ENCODE data around the gene ANKRD18A.

Gene ANKRD18A

DNA sequence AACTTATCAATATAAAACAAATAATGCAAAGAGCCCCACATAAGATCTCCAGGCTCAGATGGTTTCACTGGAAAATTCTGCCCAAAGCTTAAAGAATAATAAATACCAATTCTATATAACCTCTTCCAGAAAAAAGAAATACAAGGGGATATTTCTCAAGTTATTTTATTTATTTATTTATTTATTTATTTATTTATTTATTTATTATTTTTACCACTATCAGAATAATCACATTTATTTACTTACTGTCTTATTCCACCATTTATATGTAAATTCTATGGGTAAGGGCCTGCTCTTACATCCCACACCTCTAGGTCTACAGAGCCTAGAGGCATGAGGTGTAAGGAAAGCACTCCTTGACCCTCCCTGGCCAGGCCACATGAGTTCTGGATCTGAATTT, 91.1 kb downstream of the ANKRD18A start:
- DNase-seq, result no peak

DNA sequence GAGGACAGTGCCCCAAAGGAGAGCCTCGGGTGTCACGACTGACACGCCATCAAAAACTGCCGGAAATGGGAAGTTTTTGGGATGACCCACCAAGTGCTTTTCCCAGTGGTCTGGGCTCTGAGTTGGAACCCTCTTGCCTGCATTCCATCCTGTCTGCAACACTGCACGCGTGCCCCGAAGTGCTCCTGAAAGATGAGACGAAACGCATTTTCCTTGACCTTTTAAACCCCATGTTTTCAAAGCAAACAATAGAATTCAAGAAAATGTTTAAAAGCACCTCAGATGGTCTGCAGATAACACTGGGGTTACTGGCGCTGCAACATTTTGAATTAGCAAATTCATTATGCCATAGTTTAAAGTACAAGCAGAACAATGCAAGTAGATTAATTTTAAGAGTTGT, 92.9 kb downstream of the ANKRD18A start:
- no peak for DNase-seq

DNA sequence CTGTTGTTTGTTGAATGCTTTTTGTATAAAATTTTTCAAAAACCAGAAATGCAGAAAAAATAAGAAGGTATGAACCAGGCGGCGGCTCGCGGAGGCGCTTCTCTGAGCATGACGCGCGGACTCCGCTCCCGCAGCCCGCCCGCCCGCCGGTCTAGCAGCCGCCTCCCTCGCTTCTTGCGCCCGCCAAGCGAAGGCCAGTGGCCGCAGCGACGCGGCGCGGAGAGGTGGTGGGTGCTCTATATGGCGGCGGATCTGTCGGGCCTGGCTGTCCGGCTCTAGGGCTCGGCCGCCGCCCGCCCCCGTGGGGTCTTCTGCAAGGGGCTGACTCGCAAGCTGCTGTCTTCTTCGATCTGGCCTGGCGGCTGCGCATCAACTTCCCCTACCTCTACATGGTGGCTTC, 93.8 kb downstream of the ANKRD18A start:
- no peak for DNase-seq

DNA sequence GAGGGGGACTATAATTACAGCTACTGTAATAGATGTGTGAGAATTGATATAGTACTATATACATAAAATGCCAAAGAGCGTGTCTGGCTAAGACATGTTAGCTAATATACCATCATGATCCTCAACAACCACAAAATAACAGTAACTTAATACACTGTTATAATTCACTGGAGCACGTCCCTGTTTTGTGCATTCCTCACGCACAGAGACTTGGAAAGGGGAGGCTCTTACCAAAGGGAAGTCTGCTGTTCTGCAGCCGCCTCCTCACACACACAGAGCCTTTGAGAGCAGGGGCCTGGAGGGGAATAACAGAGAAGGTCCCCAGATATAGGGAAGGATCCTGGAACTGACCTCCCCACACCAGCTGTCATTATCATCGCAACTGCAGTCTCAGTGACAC, 97.3 kb downstream of the ANKRD18A start:
- DNase-seq, result no peak

DNA sequence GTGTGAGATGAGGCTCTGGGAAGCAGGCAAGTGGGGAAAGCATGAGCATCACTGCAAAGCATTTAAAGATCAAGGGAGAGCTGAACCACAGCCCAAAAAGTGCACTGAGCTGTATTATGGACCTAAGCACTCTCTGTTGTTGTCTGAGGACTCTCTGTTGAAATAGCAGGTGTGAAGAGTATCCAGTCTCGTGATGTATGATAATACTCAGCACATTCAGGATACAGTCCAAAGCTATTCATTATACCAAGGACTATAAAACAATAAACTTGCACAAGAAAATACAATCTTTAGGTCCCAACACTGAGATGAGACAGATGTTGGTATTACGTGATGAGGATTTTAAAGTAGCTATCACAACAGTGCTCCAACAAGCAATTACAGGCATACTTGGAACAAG, 98.6 kb downstream of the ANKRD18A start:
- DNase-seq, result no peak
